ENCODE measurements around the gene KCNA3.

DNA sequence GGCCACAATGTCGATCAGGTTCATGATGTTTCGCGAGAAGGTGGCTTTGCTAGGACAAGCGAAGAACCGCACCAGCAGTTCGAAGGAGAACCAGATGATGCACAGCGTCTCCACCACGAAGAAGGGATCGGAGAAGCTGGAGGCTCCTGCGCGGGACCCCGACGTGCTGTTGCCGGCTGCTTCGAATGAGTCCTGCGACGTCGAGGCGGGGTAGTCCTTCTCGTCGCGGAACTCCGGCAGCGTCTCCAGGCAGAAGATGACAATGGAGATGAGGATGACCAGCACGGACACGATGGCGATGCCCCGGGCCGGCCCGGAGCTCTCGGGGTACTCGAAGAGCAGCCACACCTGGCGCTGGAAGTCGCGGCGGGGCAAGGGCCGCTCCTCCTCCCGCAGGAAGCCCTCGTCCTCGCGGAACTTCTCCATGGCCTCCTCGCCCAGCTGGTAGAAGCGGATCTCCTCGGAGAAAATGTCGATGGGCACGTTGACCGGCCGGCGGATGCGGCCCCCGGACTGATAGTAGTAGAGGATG lies 869 bp downstream of the KCNA3 start:
- no peak for TF ChIP-seq POLR2A (IDR thresholded peaks at IDR 0.05)
- TF ChIP-seq, protein P1, sequence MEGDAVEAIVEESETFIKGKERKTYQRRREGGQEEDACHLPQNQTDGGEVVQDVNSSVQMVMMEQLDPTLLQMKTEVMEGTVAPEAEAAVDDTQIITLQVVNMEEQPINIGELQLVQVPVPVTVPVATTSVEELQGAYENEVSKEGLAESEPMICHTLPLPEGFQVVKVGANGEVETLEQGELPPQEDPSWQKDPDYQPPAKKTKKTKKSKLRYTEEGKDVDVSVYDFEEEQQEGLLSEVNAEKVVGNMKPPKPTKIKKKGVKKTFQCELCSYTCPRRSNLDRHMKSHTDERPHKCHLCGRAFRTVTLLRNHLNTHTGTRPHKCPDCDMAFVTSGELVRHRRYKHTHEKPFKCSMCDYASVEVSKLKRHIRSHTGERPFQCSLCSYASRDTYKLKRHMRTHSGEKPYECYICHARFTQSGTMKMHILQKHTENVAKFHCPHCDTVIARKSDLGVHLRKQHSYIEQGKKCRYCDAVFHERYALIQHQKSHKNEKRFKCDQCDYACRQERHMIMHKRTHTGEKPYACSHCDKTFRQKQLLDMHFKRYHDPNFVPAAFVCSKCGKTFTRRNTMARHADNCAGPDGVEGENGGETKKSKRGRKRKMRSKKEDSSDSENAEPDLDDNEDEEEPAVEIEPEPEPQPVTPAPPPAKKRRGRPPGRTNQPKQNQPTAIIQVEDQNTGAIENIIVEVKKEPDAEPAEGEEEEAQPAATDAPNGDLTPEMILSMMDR (IDR thresholded peaks at IDR 0.05): no peak
